K562 (cell line): ENCODE measurements around the gene TJP2. TPM values are rescaled to one million over a fixed set of nuclear protein-coding genes. Genes with fewer than 3 reads are reported as not detected.

ENCODE experiments used
- CBX5 ChIP-seq: IDR thresholded peaks from 2 replicates; pipeline ENCODE4 v1.6.1; 2014; ENCODE audit warnings: low read depth, borderline replicate concordance
- CTBP1 ChIP-seq: fragments of 450-650 bp; IDR thresholded peaks from 2 replicates; pipeline ENCODE4 v1.6.1; 2016; ENCODE audit warnings: borderline replicate concordance
- CUX1 ChIP-seq: fragments of 200-800 bp; sonication (Bioruptor generic); IDR thresholded peaks from 2 replicates; pipeline ENCODE4 v1.6.1; 2016; ENCODE audit warnings: missing genetic modification characterization, missing compliant biosample characterization
- DEAF1 ChIP-seq: fragments of 450-650 bp; formaldehyde crosslinking; IDR thresholded peaks from 2 replicates; pipeline ENCODE4 v1.4.0; 2020; ENCODE audit warnings: mild to moderate bottlenecking, moderate library complexity
- FOXP4 ChIP-seq: sonication (generic); formaldehyde crosslinking; IDR thresholded peaks from 2 replicates; pipeline ENCODE4 v1.8.0; 2022; ENCODE audit warnings: mild to moderate bottlenecking, missing genetic modification reagents, borderline replicate concordance
- IRF9 ChIP-seq: fragments of 450-650 bp; IDR thresholded peaks from 2 replicates; pipeline ENCODE4 v1.6.1; 2016; ENCODE audit warnings: missing biosample characterization, missing genetic modification characterization
- KDM2B ChIP-seq: fragments of 250-450 bp; sonication (Bioruptor Pico); IDR thresholded peaks from 2 replicates; pipeline ENCODE4 v1.8.0; 2021; ENCODE audit warnings: mild to moderate bottlenecking, moderate library complexity
- KDM5B ChIP-seq: fragments of 200-600 bp; sonication (generic); IDR thresholded peaks from 2 replicates; pipeline ENCODE4 v1.6.1; 2012; ENCODE audit warnings: low read depth, mild to moderate bottlenecking, moderate library complexity, low read length, control low read depth, inconsistent platforms; ENCODE audit not compliant: insufficient replicate concordance
- MCM2 ChIP-seq: fragments of 450-650 bp; IDR thresholded peaks from 2 replicates; pipeline ENCODE4 v1.6.1; 2017; ENCODE audit warnings: low read depth, mild to moderate bottlenecking
- NFYB ChIP-seq: IDR thresholded peaks from 2 replicates; pipeline ENCODE4 v1.6.1; 2011; ENCODE audit warnings: mild to moderate bottlenecking, moderate library complexity; ENCODE audit not compliant: insufficient read length; ENCODE audit errors: extremely low read depth
- POLR2H ChIP-seq: IDR thresholded peaks from 2 replicates; pipeline ENCODE4 v1.6.1; 2016; ENCODE audit warnings: missing genetic modification characterization, low read depth, mild to moderate bottlenecking, control low read depth, missing compliant biosample characterization, moderate library complexity
- SP1 ChIP-seq: sonication (generic); formaldehyde crosslinking; IDR thresholded peaks from 2 replicates; pipeline ENCODE4 v1.8.1; 2022; ENCODE audit warnings: mild to moderate bottlenecking, missing genetic modification reagents
- THAP7 ChIP-seq: fragments of 250-450 bp; sonication (Bioruptor Pico); IDR thresholded peaks from 2 replicates; pipeline ENCODE4 v1.5.0; 2021
- ZKSCAN8 ChIP-seq: fragments of 200-800 bp; sonication (Bioruptor generic); IDR thresholded peaks from 2 replicates; pipeline ENCODE4 v1.6.1; 2016; ENCODE audit warnings: missing genetic modification characterization, missing compliant biosample characterization
- polyA plus RNA-seq, 8 experiments: library from polyadenylated mRNA; depleted of rRNA in 4 of 8; stranded (reverse) in 5 of 8; unstranded in 3 of 8; fragments of >200 nt; fragmentation: Nextera tagmentation in 2 of 8; fragmentation: Illumina TruSeq in 1 of 8; extraction: Ambion mirVana in 2 of 8; extraction: Trizol in 1 of 8; gene quantifications; 2 replicates each; pipeline versions ENCODE4 v1.2.1 to v1.2.3, GENCODE V29; 2011 to 2014; ENCODE audit warnings: inconsistent platforms in 1 of 8, missing spikeins in 1 of 8
- total RNA-seq, 7 experiments: library from RNA; depleted of rRNA in 6 of 7; stranded (reverse); fragments of >200 nt in 6 of 7; fragmentation: Illumina TruSeq in 2 of 7; extraction: Trizol in 2 of 7; gene quantifications; 2 replicates each; pipeline versions ENCODE4 v1.2.1 to v1.2.3, GENCODE V29; 2011 to 2021; ENCODE audit warnings: low replicate concordance in 1 of 7

TJP2 gene
- total and polyA plus RNA-seq, 9 of the 15 experiments (the other 6 are each of a cell fraction or from before 2014, with no cell fraction given) = 4.0 to 24.1 (median 16.8) TPM

- TF ChIP-seq CUX1 (peak; percentile 96), NFYB (no peak), SP1 (CRISPR knock-in tag) (no peak), THAP7 (no peak), ZKSCAN8 (peak; percentile 78), KDM2B (CRISPR knock-in tag) (no peak), KDM5B (peak; percentile 33), DEAF1 (CRISPR knock-in tag) (no peak), CBX5 (no peak), POLR2H (peak; percentile 52), FOXP4 (CRISPR knock-in tag) (no peak), CTBP1 (no peak; the same call in 1 of the 2 replicates), IRF9 (tag) (no peak), MCM2 (no peak)
Observed at GRCh38 chr9:69215774-69216485, 41.9 kb downstream of the TJP2 start (continued).
